ENCODE measurements around the gene ABCC2.

- TF ChIP-seq CTCF (IDR thresholded peaks at IDR 0.05) = no peak
- TF ChIP-seq ZFX (IDR thresholded peaks at IDR 0.05; ENCODE audit: borderline replicate concordance) = no peak
Measured at GRCh38 chr10:99743841-99744240, 38.6 kb upstream of the ABCC2 start.

All from 22Rv1 (cell line).